ENCODE data around the gene LUZP2.

DNA sequence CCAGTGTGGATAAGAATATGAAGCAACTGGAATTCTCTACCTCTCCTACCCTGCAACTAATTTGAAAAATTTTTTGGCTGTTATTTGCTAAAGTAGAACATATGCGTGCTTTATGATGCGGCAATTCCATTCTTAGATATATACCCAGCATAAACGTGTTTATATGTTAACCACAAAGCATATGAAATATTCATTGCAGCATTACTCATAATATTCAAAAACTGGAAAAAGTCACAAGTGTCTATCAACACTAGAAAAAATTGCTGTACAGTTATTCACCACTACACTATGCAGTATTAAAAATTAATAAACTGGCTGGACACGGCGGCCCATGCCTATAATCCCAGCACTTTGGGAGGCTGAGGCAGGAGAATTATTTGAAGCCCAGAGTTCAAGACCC lies 226.4 kb downstream of the LUZP2 start:
- TF ChIP-seq, protein P1, sequence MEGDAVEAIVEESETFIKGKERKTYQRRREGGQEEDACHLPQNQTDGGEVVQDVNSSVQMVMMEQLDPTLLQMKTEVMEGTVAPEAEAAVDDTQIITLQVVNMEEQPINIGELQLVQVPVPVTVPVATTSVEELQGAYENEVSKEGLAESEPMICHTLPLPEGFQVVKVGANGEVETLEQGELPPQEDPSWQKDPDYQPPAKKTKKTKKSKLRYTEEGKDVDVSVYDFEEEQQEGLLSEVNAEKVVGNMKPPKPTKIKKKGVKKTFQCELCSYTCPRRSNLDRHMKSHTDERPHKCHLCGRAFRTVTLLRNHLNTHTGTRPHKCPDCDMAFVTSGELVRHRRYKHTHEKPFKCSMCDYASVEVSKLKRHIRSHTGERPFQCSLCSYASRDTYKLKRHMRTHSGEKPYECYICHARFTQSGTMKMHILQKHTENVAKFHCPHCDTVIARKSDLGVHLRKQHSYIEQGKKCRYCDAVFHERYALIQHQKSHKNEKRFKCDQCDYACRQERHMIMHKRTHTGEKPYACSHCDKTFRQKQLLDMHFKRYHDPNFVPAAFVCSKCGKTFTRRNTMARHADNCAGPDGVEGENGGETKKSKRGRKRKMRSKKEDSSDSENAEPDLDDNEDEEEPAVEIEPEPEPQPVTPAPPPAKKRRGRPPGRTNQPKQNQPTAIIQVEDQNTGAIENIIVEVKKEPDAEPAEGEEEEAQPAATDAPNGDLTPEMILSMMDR (IDR thresholded peaks at IDR 0.05): no peak
- TF ChIP-seq POLR2A (IDR thresholded peaks at IDR 0.05; ENCODE audit: low read depth): no peak
- no peak for TF ChIP-seq POLR2AphosphoS5 (IDR thresholded peaks at IDR 0.05)
